ENCODE results near the gene SERPINA5.

Gene SERPINA5

GRCh38 chr14:94550041-94550440 lies 31.2 kb upstream of the SERPINA5 start:
- no peak for FAIRE-seq

GRCh38 chr14:94555991-94556390 lies 25.2 kb upstream of the SERPINA5 start:
- FAIRE-seq = no peak

- no peak for FAIRE-seq
Observed at GRCh38 chr14:94557327-94557726, 23.9 kb upstream of the SERPINA5 start.

- FAIRE-seq = no peak
Observed at GRCh38 chr14:94558842-94559241, 22.4 kb upstream of the SERPINA5 start.

GRCh38 chr14:94559638-94560290 lies 21.5 kb upstream of the SERPINA5 start:
- FAIRE-seq = no peak

GRCh38 chr14:94560291-94560665 lies 20.9 kb upstream of the SERPINA5 start:
- FAIRE-seq = no peak

- FAIRE-seq = no peak
Observed at GRCh38 chr14:94560751-94561655, 20.2 kb upstream of the SERPINA5 start, which contains the start of gene SERPINA4. TSS of gene SERPINA4 (plus strand) at chr14:94561442. CDS start at chr14:94563483, 2,041 bp downstream.

GRCh38 chr14:94561656-94562010 lies 19.6 kb upstream of the SERPINA5 start:
- FAIRE-seq = no peak

- no peak for FAIRE-seq
Observed at GRCh38 chr14:94562022-94562421, 19.2 kb upstream of the SERPINA5 start.

- no peak for FAIRE-seq
Observed at GRCh38 chr14:94562941-94563883, 18.0 kb upstream of the SERPINA5 start.

GRCh38 chr14:94564381-94564780 lies 16.8 kb upstream of the SERPINA5 start:
- FAIRE-seq = no peak

- FAIRE-seq = no peak
Observed at GRCh38 chr14:94568186-94568585, 13.0 kb upstream of the SERPINA5 start.

- no peak for FAIRE-seq
Observed at GRCh38 chr14:94569381-94570001, 11.7 kb upstream of the SERPINA5 start.

- no peak for FAIRE-seq
Observed at GRCh38 chr14:94570002-94570400, 11.2 kb upstream of the SERPINA5 start.

- no peak for FAIRE-seq
Observed at GRCh38 chr14:94570440-94570839, 10.8 kb upstream of the SERPINA5 start.

GRCh38 chr14:94571395-94571794 lies 9.8 kb upstream of the SERPINA5 start:
- FAIRE-seq = no peak

GRCh38 chr14:94571950-94572349 lies 9.3 kb upstream of the SERPINA5 start:
- no peak for FAIRE-seq

GRCh38 chr14:94572637-94573303 lies 8.5 kb upstream of the SERPINA5 start:
- no peak for FAIRE-seq

GRCh38 chr14:94573475-94574277 lies 7.5 kb upstream of the SERPINA5 start:
- no peak for FAIRE-seq

GRCh38 chr14:94574336-94574735 lies 6.9 kb upstream of the SERPINA5 start:
- FAIRE-seq = no peak
